Cardiac fibroblast (primary cell): ENCODE data around the gene SLFN11.
A peak's percentile ranks its signal among the peaks of the same experiment; 100 is the strongest.
"Not testable (repeated sequence)": the region's sequence is repeated elsewhere in the genome, so short reads cannot be mapped to it uniquely, and the experiment has no call there.

Experiments
- DNase-seq, 2 donors: peaks; one replicate each; pipeline versions ENCODE4 v3.0.0 to v3.0.0-alpha.2; 2010; ENCODE audit warnings: low read depth in 2 of 2
- H3K4me3 ChIP-seq, 2 donors: replicated peaks in 1 of 2; 1 replicate in 1 of 2; 2 replicates in 1 of 2; pipeline ENCODE4 v1.5.1; 2011; ENCODE audit warnings: low read depth in 2 of 2, low read length in 2 of 2, mild to moderate bottlenecking in 2 of 2, moderate library complexity in 1 of 2
- TF ChIP-seq, protein P1 (sequence below): IDR thresholded peaks from one replicate; pipeline ENCODE4 v1.5.1; 2011; ENCODE audit warnings: low read depth, mild to moderate bottlenecking, low read length, inconsistent platforms

The SLFN11 gene

DNA sequence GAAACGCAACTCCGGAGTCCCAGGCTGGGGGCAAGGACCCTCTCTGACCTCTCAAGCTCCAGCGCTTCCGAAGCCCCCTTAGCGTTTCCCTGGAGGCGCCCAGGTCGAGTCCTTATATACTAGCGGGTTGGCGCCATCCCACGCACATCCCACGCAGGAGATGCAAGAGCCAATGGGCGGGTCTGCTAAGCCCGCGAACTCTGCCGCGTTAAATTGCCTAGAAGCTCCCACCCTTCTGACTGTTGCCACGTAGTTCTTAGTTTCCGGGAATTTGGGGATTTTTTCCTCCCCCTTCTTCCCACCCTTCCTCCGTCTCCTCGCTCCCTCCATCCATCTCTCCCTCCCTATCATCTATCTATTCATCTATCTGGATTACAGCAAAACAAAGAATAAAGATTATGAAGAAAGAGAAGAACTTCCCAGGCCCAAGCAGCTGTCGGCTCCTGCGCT is at the start of gene SLFN11:
TSS of gene SLFN11 (minus strand) at position 88 of the 450 bp plus-strand sequence. CDS start 9,814 bp downstream, outside the sequence.
- peak within 1 kb of the TSS; percentile 62 to 86 for H3K4me3 ChIP-seq
- peak; percentile 95 to 96 for DNase-seq
- TF ChIP-seq, protein P1, sequence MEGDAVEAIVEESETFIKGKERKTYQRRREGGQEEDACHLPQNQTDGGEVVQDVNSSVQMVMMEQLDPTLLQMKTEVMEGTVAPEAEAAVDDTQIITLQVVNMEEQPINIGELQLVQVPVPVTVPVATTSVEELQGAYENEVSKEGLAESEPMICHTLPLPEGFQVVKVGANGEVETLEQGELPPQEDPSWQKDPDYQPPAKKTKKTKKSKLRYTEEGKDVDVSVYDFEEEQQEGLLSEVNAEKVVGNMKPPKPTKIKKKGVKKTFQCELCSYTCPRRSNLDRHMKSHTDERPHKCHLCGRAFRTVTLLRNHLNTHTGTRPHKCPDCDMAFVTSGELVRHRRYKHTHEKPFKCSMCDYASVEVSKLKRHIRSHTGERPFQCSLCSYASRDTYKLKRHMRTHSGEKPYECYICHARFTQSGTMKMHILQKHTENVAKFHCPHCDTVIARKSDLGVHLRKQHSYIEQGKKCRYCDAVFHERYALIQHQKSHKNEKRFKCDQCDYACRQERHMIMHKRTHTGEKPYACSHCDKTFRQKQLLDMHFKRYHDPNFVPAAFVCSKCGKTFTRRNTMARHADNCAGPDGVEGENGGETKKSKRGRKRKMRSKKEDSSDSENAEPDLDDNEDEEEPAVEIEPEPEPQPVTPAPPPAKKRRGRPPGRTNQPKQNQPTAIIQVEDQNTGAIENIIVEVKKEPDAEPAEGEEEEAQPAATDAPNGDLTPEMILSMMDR = no peak

DNA sequence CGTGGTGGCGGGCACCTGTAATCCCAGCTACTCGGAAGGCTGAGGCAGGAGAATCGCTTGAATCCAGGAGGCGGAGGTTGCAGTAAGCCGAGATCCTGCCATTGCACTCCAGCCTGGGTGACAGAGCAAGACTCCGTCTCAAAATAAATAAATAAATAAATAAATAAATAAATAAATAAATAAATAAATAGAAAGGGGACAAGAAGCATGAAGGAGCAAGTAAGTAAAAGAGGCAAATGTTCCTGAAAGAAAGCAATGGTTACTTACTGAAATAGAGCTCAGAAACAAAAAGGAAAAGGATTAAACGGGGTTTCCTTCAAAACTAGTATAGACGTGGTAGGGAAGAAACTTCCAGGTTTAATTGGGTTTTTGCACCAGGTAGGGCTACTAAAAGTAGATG is 47.6 kb upstream of the SLFN11 start:
- H3K4me3 ChIP-seq, DNase-seq: not testable (repeated sequence)

DNA sequence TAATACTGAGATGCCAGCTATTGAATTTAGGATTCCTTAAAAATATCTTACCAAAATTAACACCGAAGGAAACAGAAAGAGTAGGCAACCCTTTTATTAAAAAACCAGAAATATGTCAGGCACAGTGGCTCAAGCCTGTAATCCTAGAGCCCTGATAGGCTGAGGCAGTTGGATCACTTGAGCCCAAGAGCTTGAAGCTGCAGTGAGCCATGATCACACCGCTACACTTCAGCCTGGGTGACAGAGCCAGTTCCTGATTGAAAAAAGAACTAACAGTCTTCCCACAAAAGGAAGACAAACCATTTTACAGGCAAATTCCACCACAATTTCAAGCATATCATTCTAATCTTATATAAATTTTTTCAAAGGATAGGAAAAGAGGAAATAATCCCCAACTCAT is 43.2 kb upstream of the SLFN11 start:
- DNase-seq = no peak
- H3K4me3 ChIP-seq = no peak overlapping the region
- TF ChIP-seq, protein P1 = no peak

DNA sequence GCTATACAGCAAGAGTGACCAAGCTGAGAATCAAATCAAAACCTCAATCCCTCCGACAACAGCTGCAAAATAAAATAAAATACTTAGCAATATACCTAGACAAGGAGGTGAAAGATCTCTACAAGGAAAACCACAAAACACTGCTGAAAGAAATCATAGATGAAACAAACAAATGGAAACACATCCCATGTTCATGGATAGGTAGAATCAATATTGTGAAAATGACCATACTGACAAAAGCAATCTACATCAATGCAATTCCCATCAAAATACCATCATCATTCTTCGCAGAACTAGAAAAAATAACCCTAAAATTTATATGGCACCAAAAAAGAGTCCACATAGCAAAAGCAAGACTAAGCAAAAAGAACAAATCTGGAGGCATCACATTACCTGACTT is 41.3 kb upstream of the SLFN11 start:
- not testable (repeated sequence) for H3K4me3 ChIP-seq, DNase-seq

DNA sequence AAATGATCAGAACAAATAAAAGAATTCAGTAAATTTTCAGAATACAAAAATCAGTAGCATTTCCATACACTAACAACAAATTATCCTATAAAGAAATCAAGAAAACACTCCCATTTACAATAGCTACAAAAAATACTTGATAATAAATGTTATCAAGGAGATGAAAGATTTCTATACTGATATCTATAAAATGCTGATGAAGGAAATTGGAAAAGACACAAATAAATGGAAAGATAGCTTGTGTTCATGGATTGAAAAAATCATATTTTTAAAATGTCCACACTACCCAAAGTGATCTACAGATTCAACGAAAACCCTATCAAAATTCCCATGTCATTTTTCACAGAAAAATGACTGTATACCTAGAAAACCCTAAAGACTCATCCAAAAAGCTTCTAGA is 40.8 kb upstream of the SLFN11 start:
- DNase-seq = no peak
- no peak overlapping the region for H3K4me3 ChIP-seq
- TF ChIP-seq, protein P1 = no peak

DNA sequence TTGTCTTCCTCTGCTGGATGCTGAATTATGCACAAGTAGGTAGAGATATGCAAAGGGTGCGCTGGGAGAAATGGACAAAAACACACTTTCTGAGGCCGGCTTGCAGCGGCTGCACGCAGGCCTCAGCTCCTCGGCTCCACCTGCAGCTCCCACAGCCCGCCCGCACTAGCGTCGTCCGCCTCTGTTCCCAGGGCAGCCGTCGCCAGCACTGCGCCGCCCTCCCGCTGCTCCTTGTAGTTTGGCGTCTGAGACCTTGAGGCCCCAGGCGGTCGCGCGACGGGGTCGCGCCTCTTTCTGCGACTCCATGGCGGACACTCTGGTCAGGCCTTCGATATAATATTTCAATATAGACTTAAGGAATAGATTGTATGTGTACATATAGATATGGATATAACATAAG is 34.1 kb upstream of the SLFN11 start:
- TF ChIP-seq, protein P1 = no peak
- no peak for DNase-seq
- H3K4me3 ChIP-seq = no peak overlapping the region

- TF ChIP-seq, protein P1 = no peak
- H3K4me3 ChIP-seq = no peak overlapping the region
- DNase-seq = no peak
These were observed 33.1 kb upstream of the SLFN11 start for GRCh38 chr17:35406568-35406967.

DNA sequence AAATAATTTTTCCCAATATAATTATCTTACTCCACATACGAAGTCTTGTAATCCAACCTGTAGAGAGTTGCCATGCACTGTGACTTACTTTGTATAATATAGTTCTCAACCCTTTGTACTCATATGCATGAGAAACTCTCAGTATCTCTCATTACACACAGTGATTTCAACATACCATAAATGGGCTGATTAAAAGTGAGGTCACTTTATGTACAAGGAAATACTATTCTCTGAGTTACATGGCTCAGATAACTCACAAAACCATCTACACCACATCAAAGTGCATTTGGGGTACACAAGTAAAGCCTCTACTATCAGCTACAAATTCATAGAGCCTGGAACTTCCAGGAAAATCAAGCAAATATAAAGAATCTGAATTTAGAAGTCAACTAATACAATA is 30.9 kb upstream of the SLFN11 start:
- peak; percentile 5 to 23 for DNase-seq
- TF ChIP-seq, protein P1 = no peak
- H3K4me3 ChIP-seq = no peak overlapping the region

- DNase-seq, H3K4me3 ChIP-seq: not testable (repeated sequence)
These were observed 20.4 kb upstream of the SLFN11 start for GRCh38 chr17:35393783-35394182.
